ENCODE measurements around the gene HDC. TPM values are rescaled to one million over a fixed set of nuclear protein-coding genes. Genes with fewer than 3 reads are reported as not detected.

HDC gene
- total and polyA plus RNA-seq, 2 of the 13 experiments (the other 11 are each of a cell fraction or from before 2014, with no cell fraction given) = not detected

DNA sequence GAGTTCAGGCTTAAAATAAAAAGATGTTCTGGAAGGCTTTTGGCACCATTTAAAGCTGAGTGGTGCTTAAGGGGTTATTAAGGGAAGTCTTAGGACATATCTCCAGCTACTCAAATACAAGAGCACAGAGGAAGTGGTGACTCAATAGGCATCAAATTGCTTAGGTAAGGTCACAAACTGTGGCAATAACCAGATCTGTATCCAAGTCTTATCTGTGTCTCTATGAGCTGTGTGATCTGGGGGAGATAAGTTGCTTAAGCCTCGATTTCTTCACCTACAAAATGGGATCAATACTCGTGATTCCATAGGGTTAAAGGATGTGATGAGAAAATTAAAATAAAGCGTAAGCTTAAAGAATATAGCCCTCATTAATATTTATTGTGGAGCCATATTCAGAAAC lies 7.6 kb downstream of the HDC start (continued):
- TF ChIP-seq POLR2AphosphoS2 (IDR thresholded peaks at IDR 0.05; ENCODE audit: low read depth, low read length) (no peak), U2AF2 (IDR thresholded peaks at IDR 0.05; ENCODE audit: low read depth, low read length) (no peak), FOXO1 (CRISPR knock-in tag; IDR thresholded peaks at IDR 0.05) (no peak), ZFP62 (CRISPR knock-in tag; IDR thresholded peaks at IDR 0.05) (no peak)
- TF ChIP-seq, protein P1, sequence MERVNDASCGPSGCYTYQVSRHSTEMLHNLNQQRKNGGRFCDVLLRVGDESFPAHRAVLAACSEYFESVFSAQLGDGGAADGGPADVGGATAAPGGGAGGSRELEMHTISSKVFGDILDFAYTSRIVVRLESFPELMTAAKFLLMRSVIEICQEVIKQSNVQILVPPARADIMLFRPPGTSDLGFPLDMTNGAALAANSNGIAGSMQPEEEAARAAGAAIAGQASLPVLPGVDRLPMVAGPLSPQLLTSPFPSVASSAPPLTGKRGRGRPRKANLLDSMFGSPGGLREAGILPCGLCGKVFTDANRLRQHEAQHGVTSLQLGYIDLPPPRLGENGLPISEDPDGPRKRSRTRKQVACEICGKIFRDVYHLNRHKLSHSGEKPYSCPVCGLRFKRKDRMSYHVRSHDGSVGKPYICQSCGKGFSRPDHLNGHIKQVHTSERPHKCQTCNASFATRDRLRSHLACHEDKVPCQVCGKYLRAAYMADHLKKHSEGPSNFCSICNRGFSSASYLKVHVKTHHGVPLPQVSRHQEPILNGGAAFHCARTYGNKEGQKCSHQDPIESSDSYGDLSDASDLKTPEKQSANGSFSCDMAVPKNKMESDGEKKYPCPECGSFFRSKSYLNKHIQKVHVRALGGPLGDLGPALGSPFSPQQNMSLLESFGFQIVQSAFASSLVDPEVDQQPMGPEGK (CRISPR knock-in tag; IDR thresholded peaks at IDR 0.05) = no peak
- TF ChIP-seq, protein P2, sequence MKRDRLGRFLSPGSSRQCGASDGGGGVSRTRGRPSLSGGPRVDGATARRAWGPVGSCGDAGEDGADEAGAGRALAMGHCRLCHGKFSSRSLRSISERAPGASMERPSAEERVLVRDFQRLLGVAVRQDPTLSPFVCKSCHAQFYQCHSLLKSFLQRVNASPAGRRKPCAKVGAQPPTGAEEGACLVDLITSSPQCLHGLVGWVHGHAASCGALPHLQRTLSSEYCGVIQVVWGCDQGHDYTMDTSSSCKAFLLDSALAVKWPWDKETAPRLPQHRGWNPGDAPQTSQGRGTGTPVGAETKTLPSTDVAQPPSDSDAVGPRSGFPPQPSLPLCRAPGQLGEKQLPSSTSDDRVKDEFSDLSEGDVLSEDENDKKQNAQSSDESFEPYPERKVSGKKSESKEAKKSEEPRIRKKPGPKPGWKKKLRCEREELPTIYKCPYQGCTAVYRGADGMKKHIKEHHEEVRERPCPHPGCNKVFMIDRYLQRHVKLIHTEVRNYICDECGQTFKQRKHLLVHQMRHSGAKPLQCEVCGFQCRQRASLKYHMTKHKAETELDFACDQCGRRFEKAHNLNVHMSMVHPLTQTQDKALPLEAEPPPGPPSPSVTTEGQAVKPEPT (CRISPR knock-in tag; IDR thresholded peaks at IDR 0.05; ENCODE audit: low read depth) = no peak
- TF ChIP-seq, protein P3, sequence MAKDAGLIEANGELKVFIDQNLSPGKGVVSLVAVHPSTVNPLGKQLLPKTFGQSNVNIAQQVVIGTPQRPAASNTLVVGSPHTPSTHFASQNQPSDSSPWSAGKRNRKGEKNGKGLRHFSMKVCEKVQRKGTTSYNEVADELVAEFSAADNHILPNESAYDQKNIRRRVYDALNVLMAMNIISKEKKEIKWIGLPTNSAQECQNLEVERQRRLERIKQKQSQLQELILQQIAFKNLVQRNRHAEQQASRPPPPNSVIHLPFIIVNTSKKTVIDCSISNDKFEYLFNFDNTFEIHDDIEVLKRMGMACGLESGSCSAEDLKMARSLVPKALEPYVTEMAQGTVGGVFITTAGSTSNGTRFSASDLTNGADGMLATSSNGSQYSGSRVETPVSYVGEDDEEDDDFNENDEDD (CRISPR knock-in tag; IDR thresholded peaks at IDR 0.05; ENCODE audit: borderline replicate concordance) = no peak
- TF ChIP-seq, protein P4, sequence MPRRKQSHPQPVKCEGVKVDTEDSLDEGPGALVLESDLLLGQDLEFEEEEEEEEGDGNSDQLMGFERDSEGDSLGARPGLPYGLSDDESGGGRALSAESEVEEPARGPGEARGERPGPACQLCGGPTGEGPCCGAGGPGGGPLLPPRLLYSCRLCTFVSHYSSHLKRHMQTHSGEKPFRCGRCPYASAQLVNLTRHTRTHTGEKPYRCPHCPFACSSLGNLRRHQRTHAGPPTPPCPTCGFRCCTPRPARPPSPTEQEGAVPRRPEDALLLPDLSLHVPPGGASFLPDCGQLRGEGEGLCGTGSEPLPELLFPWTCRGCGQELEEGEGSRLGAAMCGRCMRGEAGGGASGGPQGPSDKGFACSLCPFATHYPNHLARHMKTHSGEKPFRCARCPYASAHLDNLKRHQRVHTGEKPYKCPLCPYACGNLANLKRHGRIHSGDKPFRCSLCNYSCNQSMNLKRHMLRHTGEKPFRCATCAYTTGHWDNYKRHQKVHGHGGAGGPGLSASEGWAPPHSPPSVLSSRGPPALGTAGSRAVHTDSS (CRISPR knock-in tag; conservative IDR thresholded peaks at IDR 0.05) = no peak
